Measurements from ENCODE around the gene LRRC7.

The LRRC7 gene

GRCh38 chr1:69567652-69568420 is at the start of gene LRRC7:
Gene LRRC7, plus strand, starts transcription at chr1:69567922. Its CDS starts 718 bp downstream, at chr1:69568640.
- no peak for DNase-seq

GRCh38 chr1:69519006-69519405 is 48.7 kb upstream of the LRRC7 start:
- DNase-seq, result no peak

- DNase-seq, result no peak
Observed at GRCh38 chr1:69520326-69520725, 47.4 kb upstream of the LRRC7 start.

GRCh38 chr1:69523032-69523431 is 44.7 kb upstream of the LRRC7 start:
- no peak for DNase-seq

GRCh38 chr1:69523461-69523860 is 44.3 kb upstream of the LRRC7 start:
- no peak for DNase-seq

- DNase-seq, result no peak
Observed at GRCh38 chr1:69524015-69524414, 43.7 kb upstream of the LRRC7 start.

GRCh38 chr1:69527273-69527672 is 40.4 kb upstream of the LRRC7 start:
- DNase-seq, result no peak

GRCh38 chr1:69528376-69528775 is 39.3 kb upstream of the LRRC7 start:
- no peak for DNase-seq

GRCh38 chr1:69533343-69533742 is 34.4 kb upstream of the LRRC7 start:
- DNase-seq, result no peak

- DNase-seq, result no peak
Observed at GRCh38 chr1:69534829-69535228, 32.9 kb upstream of the LRRC7 start.

GRCh38 chr1:69535490-69535889 is 32.2 kb upstream of the LRRC7 start:
- DNase-seq, result no peak

- no peak for DNase-seq
Observed at GRCh38 chr1:69540052-69540451, 27.7 kb upstream of the LRRC7 start.

- DNase-seq, result no peak
Observed at GRCh38 chr1:69551476-69552324, 16.0 kb upstream of the LRRC7 start.

- DNase-seq, result no peak
Observed at GRCh38 chr1:69553726-69554125, 14.0 kb upstream of the LRRC7 start.

- DNase-seq, result no peak
Observed at GRCh38 chr1:69568421-69569174, 876 bp downstream of the LRRC7 start.

GRCh38 chr1:69569175-69569541 is 1.4 kb downstream of the LRRC7 start:
- DNase-seq, result no peak

GRCh38 chr1:69569576-69570328 is 2.0 kb downstream of the LRRC7 start:
- no peak for DNase-seq

- DNase-seq, result no peak
Observed at GRCh38 chr1:69570356-69570755, 2.6 kb downstream of the LRRC7 start.

GRCh38 chr1:69572921-69573320 is 5.2 kb downstream of the LRRC7 start:
- DNase-seq, result no peak

GRCh38 chr1:69573911-69574310 is 6.2 kb downstream of the LRRC7 start:
- DNase-seq, result no peak

- no peak for DNase-seq
Observed at GRCh38 chr1:69585666-69586065, 17.9 kb downstream of the LRRC7 start.

- DNase-seq, result no peak
Observed at GRCh38 chr1:69587391-69587790, 19.7 kb downstream of the LRRC7 start.

GRCh38 chr1:69589799-69590198 is 22.1 kb downstream of the LRRC7 start:
- no peak for DNase-seq
